ENCODE results near the gene TMED5. TPM values are rescaled to one million over a fixed set of nuclear protein-coding genes. Genes with fewer than 3 reads are reported as not detected.

The TMED5 gene
- total RNA-seq, 1 experiment from 2014 or later = 32.6 TPM

DNA sequence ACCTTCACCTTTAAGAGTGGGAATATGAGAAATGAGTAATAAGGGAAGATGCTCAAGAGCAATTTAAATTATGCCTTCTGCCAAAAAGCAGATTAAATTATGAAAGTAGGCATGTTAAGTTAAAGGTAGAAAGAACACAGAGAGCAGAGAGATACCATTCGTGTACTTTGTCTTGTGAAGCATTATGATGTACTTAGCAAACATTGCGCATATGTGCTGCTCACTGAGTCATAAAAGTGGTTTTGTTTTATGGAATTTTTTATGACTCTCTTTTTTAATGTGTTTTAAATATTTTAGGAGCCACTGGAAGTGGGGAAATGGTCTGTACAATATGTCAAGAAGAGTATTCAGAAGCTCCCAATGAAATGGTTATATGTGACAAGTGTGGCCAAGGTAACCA, 65.8 kb downstream of the TMED5 start:
- ATAC-seq (no peak), DNase-seq (ENCODE audit: low read depth, low spot score) (no peak)
- no peaks in the 10 kb centered on the region for H3K27me3 ChIP-seq (ENCODE audit: insufficient read depth, low read length)
- no peaks in the 10 kb centered on the region for H3K9me3 ChIP-seq (ENCODE audit: control insufficient read depth in 1 of 2, insufficient read depth in 1 of 2, low read depth in 1 of 2, low read length in 2 of 2)
- H3K4me3 ChIP-seq (replicated peaks in 1 of 2; ENCODE audit: low read depth in 1 of 2, low read length in 2 of 2) = no peak overlapping the region
- no peak overlapping the region for H3K9ac ChIP-seq (ENCODE audit: low read length)
- peaks cover 8% of the 10 kb centered on the region; the same call in 1 of the 2 replicates for H4K20me1 ChIP-seq (ENCODE audit: insufficient read depth)
- ChIA-PET RAD21 (ENCODE audit: low non-redundant PET in 1 of 2, low total read pairs in 2 of 2, uncharacterized antibody in 2 of 2, unreplicated experiment in 2 of 2) (no interaction called here), CTCF (no interaction called here), POLR2A (no interaction called here)
- H3K9me2 ChIP-seq (ENCODE audit: insufficient read depth) = no peaks in the 10 kb centered on the region
- H2AFZ ChIP-seq (ENCODE audit: low read depth, low read length, poor library complexity, severe bottlenecking) = no peak overlapping the region
- no peak overlapping the region for H3K4me2 ChIP-seq (ENCODE audit: low read length)
- TF ChIP-seq JUND (IDR thresholded peaks at IDR 0.05) (no peak), EZH2phosphoT487 (IDR thresholded peaks at IDR 0.05; ENCODE audit: borderline replicate concordance) (no peak), EGR1 (IDR thresholded peaks at IDR 0.05; ENCODE audit: low read depth) (no peak), POLR2AphosphoS5 (IDR thresholded peaks at IDR 0.05; ENCODE audit: low read depth, low read length) (no peak), ZFX (IDR thresholded peaks at IDR 0.05) (no peak), ATF3 (IDR thresholded peaks at IDR 0.05) (no peak), CEBPB (IDR thresholded peaks at IDR 0.05; ENCODE audit: low read depth) (no peak), ELF1 (IDR thresholded peaks at IDR 0.05; ENCODE audit: borderline replicate concordance, low read depth) (no peak), EZH2 (IDR thresholded peaks at IDR 0.05) (no peak), FOSL1 (IDR thresholded peaks at IDR 0.05; ENCODE audit: low read depth) (no peak), REST (IDR thresholded peaks at IDR 0.05; ENCODE audit: low read depth) (no peak), SIN3A (IDR thresholded peaks at IDR 0.05; ENCODE audit: low read depth) (no peak), YY1 (IDR thresholded peaks at IDR 0.05; ENCODE audit: extremely low read depth, insufficient replicate concordance, low read depth, low read length) (no peak), POLR2A (IDR thresholded peaks at IDR 0.05; ENCODE audit: borderline replicate concordance, extremely low read depth, insufficient read depth, insufficient read length) (no peak), CBX3 (IDR thresholded peaks at IDR 0.05; ENCODE audit: low read depth) (no peak), SRF (IDR thresholded peaks at IDR 0.05; ENCODE audit: low read depth) (no peak)
- TF ChIP-seq, protein P1, sequence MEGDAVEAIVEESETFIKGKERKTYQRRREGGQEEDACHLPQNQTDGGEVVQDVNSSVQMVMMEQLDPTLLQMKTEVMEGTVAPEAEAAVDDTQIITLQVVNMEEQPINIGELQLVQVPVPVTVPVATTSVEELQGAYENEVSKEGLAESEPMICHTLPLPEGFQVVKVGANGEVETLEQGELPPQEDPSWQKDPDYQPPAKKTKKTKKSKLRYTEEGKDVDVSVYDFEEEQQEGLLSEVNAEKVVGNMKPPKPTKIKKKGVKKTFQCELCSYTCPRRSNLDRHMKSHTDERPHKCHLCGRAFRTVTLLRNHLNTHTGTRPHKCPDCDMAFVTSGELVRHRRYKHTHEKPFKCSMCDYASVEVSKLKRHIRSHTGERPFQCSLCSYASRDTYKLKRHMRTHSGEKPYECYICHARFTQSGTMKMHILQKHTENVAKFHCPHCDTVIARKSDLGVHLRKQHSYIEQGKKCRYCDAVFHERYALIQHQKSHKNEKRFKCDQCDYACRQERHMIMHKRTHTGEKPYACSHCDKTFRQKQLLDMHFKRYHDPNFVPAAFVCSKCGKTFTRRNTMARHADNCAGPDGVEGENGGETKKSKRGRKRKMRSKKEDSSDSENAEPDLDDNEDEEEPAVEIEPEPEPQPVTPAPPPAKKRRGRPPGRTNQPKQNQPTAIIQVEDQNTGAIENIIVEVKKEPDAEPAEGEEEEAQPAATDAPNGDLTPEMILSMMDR (IDR thresholded peaks at IDR 0.05 in 2 of 3, conservative IDR thresholded peaks at IDR 0.05 in 1 of 3; ENCODE audit: borderline replicate concordance in 1 of 3, insufficient read depth in 1 of 3, low read depth in 2 of 3, low read length in 2 of 3) = no peak
- BruUV-seq (replicated peaks) = no TSS peak
- peaks cover 59% of the 10 kb centered on the region for H3K79me2 ChIP-seq (ENCODE audit: insufficient read depth, low read length)
- H3K4me1 ChIP-seq (ENCODE audit: control insufficient read depth in 1 of 2, insufficient read depth in 2 of 2, low read length in 2 of 2) = no peaks in the 10 kb centered on the region
- H3K27ac ChIP-seq (ENCODE audit: low read depth, low read length) = no peak overlapping the region
- intact Hi-C loops (cut with micrococcal nuclease) = no loop called here
- peaks cover 11 to 29% of the 10 kb centered on the region in 2 experiments; a peak in 3 of 4 replicates for H3K36me3 ChIP-seq (ENCODE audit: control insufficient read depth in 1 of 2, insufficient read depth in 2 of 2, low read length in 2 of 2)

All from HCT116 (cell line).